Activated naive CD8-positive, alpha-beta T cell treated with anti-CD3 and anti-CD28 coated beads, Interleukin-2, amount 10 ng/mL, durations not matched to agents 7 days and 5 days (primary cell): Measurements from ENCODE around the gene FAM110C. TPM values are rescaled to one million over a fixed set of nuclear protein-coding genes. Genes with fewer than 3 reads are reported as not detected.
"Not testable (repeated sequence)": the region's sequence is repeated elsewhere in the genome, so short reads cannot be mapped to it uniquely, and the experiment has no call there.

Source experiments
- ATAC-seq: fragments of 150-1000 bp; cut with Tn5 transposase; one replicate; pipeline ENCODE4 v1.10.0; 2021; ENCODE audit warnings: low read depth, moderate library complexity
- POLR2A ChIA-PET: fragments of 350-600 bp; sonication (Branson Sonifier 250); formaldehyde crosslinking; loops from one replicate; lab custom pipeline; 2021; ENCODE audit warnings: antibody characterized with exemption; lab: Charles Lee
- DNase-seq: peaks from one replicate; pipeline ENCODE4 v3.0.0; 2021
- H3K27ac Mint-ChIP-seq: one replicate; pipeline ENCODE4 v1.8.0; 2022; ENCODE audit warnings: mild to moderate bottlenecking, mixed read lengths
- H3K27me3 Mint-ChIP-seq: one replicate; pipeline ENCODE4 v1.8.0; 2022; ENCODE audit warnings: mild to moderate bottlenecking, moderate library complexity, mixed read lengths
- H3K36me3 Mint-ChIP-seq: one replicate; pipeline ENCODE4 v1.8.0; 2021; ENCODE audit warnings: mild to moderate bottlenecking, mixed read lengths
- H3K4me1 Mint-ChIP-seq: one replicate; pipeline ENCODE4 v1.8.0; 2021; ENCODE audit warnings: mixed read lengths
- H3K4me3 Mint-ChIP-seq: one replicate; pipeline ENCODE4 v1.8.0; 2022; ENCODE audit warnings: mild to moderate bottlenecking, moderate library complexity, mixed read lengths
- H3K9me3 Mint-ChIP-seq: one replicate; pipeline ENCODE4 v1.8.0; 2021; ENCODE audit warnings: mixed read lengths
- total RNA-seq, 2 experiments: library from RNA; stranded (reverse); gene quantifications; one replicate each; pipeline ENCODE4 v1.2.3, GENCODE V29; 2021

Gene FAM110C
- under 1 TPM; 0.68 to 0.69 TPM for total RNA-seq

- peak within 1 kb of the TSS; percentile 73 for H3K27ac Mint-ChIP-seq
- POLR2A ChIA-PET: interaction anchor here (0.6 kb wide), 1 partner anchor 13 kb away, joined by 3 read pairs; no protein-coding TSS in a partner anchor
- DNase-seq (peak; percentile 55), ATAC-seq (peak; percentile 62)
- H3K36me3 Mint-ChIP-seq: no peaks in the 10 kb centered on the region
- H3K27me3 Mint-ChIP-seq: peaks cover 66% of the 10 kb centered on the region
- peak within 1 kb of the TSS; percentile 83 for H3K4me3 Mint-ChIP-seq
- peaks cover 6% of the 10 kb centered on the region for H3K4me1 Mint-ChIP-seq
- H3K9me3 Mint-ChIP-seq: peaks cover 2% of the 10 kb centered on the region
These were observed at the start of gene FAM110C for GRCh38 chr2:46471-47345. Gene FAM110C (minus strand): TSS chr2:46505. CDS start chr2:46385, 120 bp downstream.

- H3K36me3 Mint-ChIP-seq: no peaks in the 10 kb centered on the region
- POLR2A ChIA-PET: no interaction called here
- no peak overlapping the region for H3K27ac Mint-ChIP-seq
These were observed 46.0 kb upstream of the FAM110C start for GRCh38 chr2:92326-92725.

GRCh38 chr2:90645-91312 lies 44.5 kb upstream of the FAM110C start:
- DNase-seq (no peak), ATAC-seq (no peak)
- no peak overlapping the region for H3K4me3 Mint-ChIP-seq
- POLR2A ChIA-PET: no interaction called here
- peaks cover 6% of the 10 kb centered on the region for H3K27me3 Mint-ChIP-seq
- H3K36me3 Mint-ChIP-seq: no peaks in the 10 kb centered on the region
- H3K27ac Mint-ChIP-seq: no peak overlapping the region
- no peaks in the 10 kb centered on the region for H3K4me1 Mint-ChIP-seq
- peaks cover under 1% of the 10 kb centered on the region for H3K9me3 Mint-ChIP-seq

More at GRCh38 chr2:92326-92725, 46.0 kb upstream of the FAM110C start:
- Mint-ChIP-seq H3K4me1 (no peaks in the 10 kb centered on the region), H3K4me3 (no peak overlapping the region), H3K27me3 (peaks cover 6% of the 10 kb centered on the region), H3K9me3 (peaks cover 8% of the 10 kb centered on the region)
- DNase-seq (no peak), ATAC-seq (no peak)

GRCh38 chr2:85761-86160 lies 39.5 kb upstream of the FAM110C start:
- ATAC-seq (no peak), DNase-seq (no peak)
- H3K4me1 Mint-ChIP-seq: no peaks in the 10 kb centered on the region
- no peak overlapping the region for H3K27ac Mint-ChIP-seq
- POLR2A ChIA-PET: no interaction called here
- no peaks in the 10 kb centered on the region for H3K9me3 Mint-ChIP-seq
- H3K36me3 Mint-ChIP-seq: no peaks in the 10 kb centered on the region
- H3K4me3 Mint-ChIP-seq: no peak overlapping the region
- peaks cover 4% of the 10 kb centered on the region for H3K27me3 Mint-ChIP-seq

GRCh38 chr2:84121-84520 lies 37.8 kb upstream of the FAM110C start:
- H3K4me1 Mint-ChIP-seq: no peaks in the 10 kb centered on the region
- H3K4me3 Mint-ChIP-seq: no peak overlapping the region
- no peaks in the 10 kb centered on the region for H3K36me3 Mint-ChIP-seq
- POLR2A ChIA-PET: no interaction called here
- no peak for DNase-seq
- H3K27me3 Mint-ChIP-seq: peaks cover 7% of the 10 kb centered on the region
- no peak overlapping the region for H3K27ac Mint-ChIP-seq
- no peaks in the 10 kb centered on the region for H3K9me3 Mint-ChIP-seq
- no peak for ATAC-seq

- no peaks in the 10 kb centered on the region for H3K36me3 Mint-ChIP-seq
- H3K27ac Mint-ChIP-seq: no peak overlapping the region
- POLR2A ChIA-PET: no interaction called here
- DNase-seq (no peak), ATAC-seq (no peak)
- peaks cover 8% of the 10 kb centered on the region for H3K27me3 Mint-ChIP-seq
- H3K4me3 Mint-ChIP-seq: no peak overlapping the region
- no peaks in the 10 kb centered on the region for H3K9me3 Mint-ChIP-seq
- no peaks in the 10 kb centered on the region for H3K4me1 Mint-ChIP-seq
These were observed 34.8 kb upstream of the FAM110C start for GRCh38 chr2:80971-81736.

GRCh38 chr2:80378-80777 lies 34.1 kb upstream of the FAM110C start:
- H3K36me3 Mint-ChIP-seq: no peaks in the 10 kb centered on the region
- no peak overlapping the region for H3K27ac Mint-ChIP-seq
- ATAC-seq (no peak), DNase-seq (no peak)
- POLR2A ChIA-PET: no interaction called here
- no peaks in the 10 kb centered on the region for H3K4me1 Mint-ChIP-seq
- H3K9me3 Mint-ChIP-seq: no peaks in the 10 kb centered on the region
- H3K27me3 Mint-ChIP-seq: peaks cover 8% of the 10 kb centered on the region
- no peak overlapping the region for H3K4me3 Mint-ChIP-seq

GRCh38 chr2:71309-72035 lies 25.2 kb upstream of the FAM110C start:
- POLR2A ChIA-PET: no interaction called here
- no peak for DNase-seq

GRCh38 chr2:69366-70344 lies 23.4 kb upstream of the FAM110C start:
- Mint-ChIP-seq H3K9me3 (no peaks in the 10 kb centered on the region), H3K4me3 (no peak overlapping the region), H3K27me3 (no peaks in the 10 kb centered on the region), H3K4me1 (no peaks in the 10 kb centered on the region), H3K27ac (no peak overlapping the region), H3K36me3 (no peaks in the 10 kb centered on the region)
- ATAC-seq: no peak
- DNase-seq: no peak
- POLR2A ChIA-PET: no interaction called here

More at GRCh38 chr2:71309-72035, 25.2 kb upstream of the FAM110C start:
- no peaks in the 10 kb centered on the region for H3K27me3 Mint-ChIP-seq
- no peak overlapping the region for H3K27ac Mint-ChIP-seq
- H3K4me1 Mint-ChIP-seq: no peaks in the 10 kb centered on the region
- H3K9me3 Mint-ChIP-seq: no peaks in the 10 kb centered on the region
- no peak for ATAC-seq
- no peak overlapping the region for H3K4me3 Mint-ChIP-seq
- no peaks in the 10 kb centered on the region for H3K36me3 Mint-ChIP-seq

GRCh38 chr2:68637-69036 lies 22.3 kb upstream of the FAM110C start:
- H3K36me3 Mint-ChIP-seq, POLR2A ChIA-PET, H3K27me3 Mint-ChIP-seq, H3K9me3 Mint-ChIP-seq, H3K4me1 Mint-ChIP-seq, H3K27ac Mint-ChIP-seq, H3K4me3 Mint-ChIP-seq, ATAC-seq, DNase-seq: not testable (repeated sequence)

- no peaks in the 10 kb centered on the region for H3K36me3 Mint-ChIP-seq
- ATAC-seq: no peak
- H3K27me3 Mint-ChIP-seq: peaks cover 4% of the 10 kb centered on the region
- no peaks in the 10 kb centered on the region for H3K9me3 Mint-ChIP-seq
- POLR2A ChIA-PET: no interaction called here
- H3K4me1 Mint-ChIP-seq: no peaks in the 10 kb centered on the region
- H3K4me3 Mint-ChIP-seq: no peak overlapping the region
- no peak for DNase-seq
- no peak overlapping the region for H3K27ac Mint-ChIP-seq
These were observed 20.5 kb upstream of the FAM110C start for GRCh38 chr2:66853-67252.

- Mint-ChIP-seq H3K27me3 (peaks cover 4% of the 10 kb centered on the region), H3K4me1 (no peaks in the 10 kb centered on the region), H3K36me3 (no peaks in the 10 kb centered on the region), H3K9me3 (peaks cover 7% of the 10 kb centered on the region), H3K4me3 (no peak overlapping the region), H3K27ac (no peak overlapping the region)
- POLR2A ChIA-PET: no interaction called here
- no peak for ATAC-seq
- DNase-seq: no peak
These were observed 18.8 kb upstream of the FAM110C start for GRCh38 chr2:65121-65520.
